DMS153 treated with DMSO at 0.1 percent for 48 hours (cell line): ENCODE measurements around the gene HPSE2.

Experiments used
- DNase-seq: peaks from one replicate; lab custom pipeline; 2025; ENCODE audit not compliant: unreplicated experiment; lab: John Stamatoyannopoulos, UW

The HPSE2 gene

DNA sequence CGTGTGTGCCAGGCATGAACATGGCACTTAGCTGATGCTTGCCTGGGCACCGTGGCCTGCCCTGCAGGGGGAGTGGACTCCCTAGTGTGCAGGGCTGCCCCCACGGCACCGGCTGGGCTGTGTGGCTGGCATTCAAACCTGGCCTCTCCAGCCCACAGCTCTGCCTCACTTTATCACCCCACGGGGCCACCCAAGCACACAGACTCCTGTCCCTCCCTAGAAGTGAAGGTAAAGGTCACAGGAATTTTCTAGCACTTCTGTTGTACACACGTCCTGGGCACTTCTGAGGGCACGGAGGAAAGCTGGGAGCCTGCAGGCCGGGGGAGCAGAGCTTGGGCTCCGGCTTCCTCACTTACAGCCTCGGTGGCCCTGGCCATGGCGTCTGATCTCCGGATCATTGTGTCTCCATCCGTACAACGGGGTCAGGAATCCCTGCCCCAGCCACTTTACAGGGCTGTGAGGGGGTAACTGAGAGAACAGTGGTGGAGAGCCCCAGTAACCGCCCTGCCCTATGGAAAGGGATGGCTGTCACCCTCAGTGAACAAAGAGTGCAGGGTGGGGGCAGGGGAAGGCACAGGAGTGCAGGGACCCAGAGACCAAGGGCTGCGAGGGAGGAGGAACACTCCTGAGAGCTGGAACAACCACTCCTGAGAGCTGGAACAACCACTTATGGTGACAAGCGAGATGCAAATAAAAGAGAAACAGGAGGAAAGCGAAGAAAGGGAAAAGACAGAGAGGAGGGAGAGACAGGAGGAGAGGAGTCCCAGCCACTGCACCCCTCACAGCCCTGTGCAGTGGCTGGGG, 816.8 kb downstream of the HPSE2 start:
- DNase-seq: no peak

DNA sequence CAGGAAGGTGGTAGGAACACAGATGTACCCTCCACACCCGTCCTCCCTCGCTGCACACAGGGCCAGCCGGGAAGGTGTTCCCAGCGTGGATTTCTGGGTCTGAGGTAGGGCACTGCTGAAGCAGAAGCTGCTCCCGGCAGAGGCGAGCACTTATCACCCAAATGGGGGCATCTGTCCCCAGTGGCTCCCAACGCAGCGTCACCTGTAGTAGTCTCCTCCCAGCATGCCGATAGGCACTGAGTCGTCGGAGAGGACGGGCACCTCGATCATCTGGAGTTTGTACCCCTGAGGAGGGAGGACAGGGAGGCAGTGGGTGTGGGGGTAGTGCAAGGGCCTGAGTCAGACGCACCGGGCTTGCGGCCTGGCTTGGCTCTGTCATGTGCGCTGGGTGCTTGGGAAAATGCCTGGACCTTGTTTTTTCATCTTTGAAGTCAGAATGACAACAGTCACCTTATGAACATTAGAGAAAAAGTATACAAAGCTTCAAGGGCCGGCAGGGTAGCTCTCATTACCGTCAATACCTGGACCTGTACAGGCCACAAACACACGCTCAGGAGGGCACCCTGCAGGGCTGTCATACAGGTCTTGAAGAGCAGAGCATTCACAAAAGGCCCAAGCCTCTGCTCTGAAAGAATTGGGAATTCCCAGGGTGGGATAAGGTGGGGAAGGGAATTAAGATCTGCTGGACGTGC, 817.5 kb downstream of the HPSE2 start:
- no peak for DNase-seq

DNA sequence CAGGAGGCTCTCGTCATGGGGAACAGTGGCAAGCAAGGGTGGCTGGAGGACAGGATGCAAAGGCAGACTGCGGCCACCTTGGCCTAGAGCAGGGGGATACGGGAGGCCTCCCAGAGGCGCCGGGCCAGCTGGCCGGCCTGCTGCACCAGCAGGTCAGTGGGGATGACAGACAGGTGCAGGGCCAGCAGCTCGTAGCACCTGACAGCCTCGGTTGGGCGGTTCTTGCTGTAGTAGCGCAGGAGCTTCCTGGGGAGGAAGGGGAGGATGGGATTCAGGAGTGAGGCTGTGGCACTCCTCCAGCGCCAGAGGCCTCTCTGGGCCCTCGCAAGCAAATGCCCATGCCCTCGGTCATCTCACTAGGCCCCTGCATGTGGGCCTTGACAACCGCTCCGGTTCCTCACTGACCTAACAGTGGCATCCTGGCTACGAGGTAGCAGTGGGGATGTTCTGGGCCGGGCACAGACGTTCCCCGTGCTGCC, 818.1 kb downstream of the HPSE2 start:
- DNase-seq: no peak

DNA sequence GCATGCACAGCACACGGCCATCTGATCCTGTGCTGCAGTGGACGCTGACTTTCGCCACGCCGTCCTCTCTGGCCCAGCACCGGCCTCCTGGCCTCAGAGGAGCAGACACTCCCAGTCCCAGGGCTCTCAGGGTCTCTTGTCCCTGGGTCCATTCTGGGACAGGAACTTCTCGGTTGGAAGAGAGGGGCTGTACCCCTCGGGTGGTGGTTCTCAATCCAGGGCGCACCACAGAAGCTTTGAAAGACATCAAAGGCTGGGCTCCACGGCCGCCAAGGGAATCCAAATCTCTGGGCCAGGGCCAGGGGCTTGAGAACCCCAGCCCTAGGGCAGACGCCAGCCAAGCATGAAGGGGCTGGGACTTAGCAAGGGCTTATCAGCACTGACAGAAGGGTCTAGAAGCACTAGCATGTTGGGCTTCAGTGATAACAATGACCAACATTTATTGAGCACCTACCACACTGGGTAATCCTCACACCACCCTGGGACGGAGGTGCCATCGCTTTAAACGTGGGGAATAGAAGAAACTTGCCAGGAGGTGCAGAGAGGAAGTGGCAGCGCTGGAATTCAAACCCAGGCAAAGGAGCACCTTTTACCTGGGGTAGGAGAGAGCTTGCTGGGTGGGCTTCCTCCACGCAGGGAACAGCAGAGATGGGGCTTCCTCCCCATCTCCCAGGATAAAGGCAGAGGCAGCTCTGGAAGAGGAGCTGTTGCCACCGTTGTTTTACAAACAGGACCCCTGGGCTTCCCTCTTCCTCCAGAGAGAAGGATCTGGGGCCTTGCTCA, 818.9 kb downstream of the HPSE2 start:
- DNase-seq: no peak

DNA sequence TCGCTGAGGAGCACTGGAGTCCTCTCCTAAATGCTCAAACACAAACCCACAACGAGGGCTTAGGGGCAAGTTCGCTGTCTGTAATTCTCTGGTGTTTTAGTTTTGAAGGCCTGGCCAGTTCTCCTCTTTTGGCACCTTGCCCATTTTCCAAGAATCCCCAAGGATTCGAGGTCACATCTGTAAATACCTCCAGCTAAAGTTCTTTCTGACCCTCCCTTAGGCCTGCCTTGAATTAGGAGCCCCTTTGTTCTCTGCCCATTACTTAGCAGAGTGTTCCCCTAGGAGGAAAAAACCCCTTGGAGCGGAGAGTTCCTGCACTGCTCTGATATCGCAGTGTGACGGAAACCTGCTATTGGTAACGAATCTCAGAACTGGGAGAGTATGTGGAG, 819.9 kb downstream of the HPSE2 start:
- no peak for DNase-seq

DNA sequence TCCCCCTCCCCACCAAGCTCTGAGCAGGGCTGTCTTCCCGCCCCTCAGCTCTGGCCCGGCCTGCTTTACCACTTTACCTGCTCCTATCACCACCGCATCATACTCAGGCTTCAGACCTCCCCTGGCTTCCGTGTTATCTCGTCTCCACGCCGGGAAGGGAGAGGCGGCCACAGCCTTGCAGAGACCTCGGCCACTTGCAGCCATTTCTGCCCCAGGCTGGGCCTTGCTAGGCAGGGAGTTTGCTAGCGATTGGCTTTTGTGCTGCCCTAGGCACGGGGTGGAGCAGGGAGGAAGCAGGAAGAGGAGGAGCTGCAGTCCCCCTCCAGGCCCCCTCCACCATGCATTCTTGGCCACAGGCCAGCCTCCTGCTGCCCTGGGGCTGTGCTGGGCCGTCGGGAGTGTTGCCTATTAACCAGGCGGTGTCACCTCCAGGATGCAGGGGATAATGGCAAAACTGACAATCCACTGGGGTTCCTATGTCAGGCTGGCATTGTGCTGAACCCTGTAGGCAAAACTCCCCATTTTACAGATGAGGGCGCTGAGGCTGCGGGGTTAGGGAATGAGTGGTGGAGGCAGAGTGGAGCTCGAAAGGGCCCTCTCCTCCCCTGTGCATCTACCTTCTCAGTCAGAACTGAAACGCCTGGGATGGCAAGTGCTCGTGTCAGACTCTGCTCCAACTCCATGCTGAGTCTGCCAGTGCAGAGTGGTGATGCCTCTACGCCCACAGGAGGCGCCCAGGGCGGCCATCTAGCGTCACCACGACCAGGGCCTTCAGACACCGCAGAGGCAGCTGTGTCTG, 820.5 kb downstream of the HPSE2 start, which contains the start of gene PYROXD2:
TSS of gene PYROXD2 (minus strand) at position 251 of the 799 bp plus-strand sequence. CDS start at position 204, 47 bp downstream.
- DNase-seq: peak; percentile 84

DNA sequence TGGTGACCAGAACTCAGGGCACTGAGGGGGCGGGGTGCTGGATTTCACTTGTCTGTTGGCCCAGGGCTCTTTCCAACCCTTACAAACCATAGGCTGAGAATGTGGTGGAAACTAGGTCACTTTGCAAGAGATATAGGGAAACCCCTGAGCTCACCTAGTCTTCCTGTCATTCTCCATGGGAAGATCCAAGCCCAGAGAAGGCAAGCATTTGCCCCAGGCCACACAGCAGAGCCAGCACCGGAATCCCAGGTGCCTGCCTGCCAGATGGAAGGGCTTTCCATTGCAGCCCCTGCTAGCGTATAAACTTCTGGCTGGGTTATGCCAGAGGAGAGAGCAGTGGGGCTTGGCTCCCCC, 821.1 kb downstream of the HPSE2 start:
- DNase-seq: no peak

DNA sequence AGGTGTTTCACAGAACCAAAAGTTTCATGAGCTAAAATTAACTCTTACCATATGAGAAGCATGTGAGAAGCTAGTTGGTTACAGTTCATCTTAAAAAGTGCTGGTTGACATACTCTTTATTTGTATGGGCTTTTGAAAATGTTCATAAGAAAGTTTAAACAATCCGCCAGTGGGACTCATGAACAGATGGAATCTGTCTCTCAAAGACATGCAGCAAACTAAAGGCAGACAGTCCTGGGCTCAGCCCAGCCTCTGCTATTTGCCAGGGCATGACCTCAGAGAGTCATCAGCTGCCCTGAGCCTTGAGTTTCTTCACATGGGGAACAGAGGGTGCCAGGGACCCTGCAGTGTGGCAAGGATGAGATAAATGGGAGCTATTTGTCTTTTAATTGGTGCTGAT, 823.9 kb downstream of the HPSE2 start:
- no peak for DNase-seq

DNA sequence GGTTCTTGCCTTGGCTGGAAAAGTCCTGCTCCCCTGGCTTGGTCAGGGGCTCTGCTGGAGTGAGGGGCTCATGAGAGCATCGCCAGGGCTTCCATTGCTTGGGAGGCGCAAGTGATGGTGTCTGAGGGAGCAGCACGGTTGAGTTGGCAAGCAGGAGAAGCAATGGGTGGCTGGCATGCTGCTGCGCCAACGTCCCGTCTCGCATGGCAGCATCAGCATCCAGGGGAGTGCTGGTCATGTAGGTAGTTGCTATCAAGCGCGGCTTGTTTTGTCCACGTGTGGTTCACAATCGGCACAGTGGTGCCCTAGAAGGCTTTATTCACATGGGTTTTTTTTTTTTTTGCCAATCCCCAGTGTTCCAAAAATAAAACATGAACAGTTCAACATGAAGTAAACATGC, 824.5 kb downstream of the HPSE2 start:
- DNase-seq: no peak

DNA sequence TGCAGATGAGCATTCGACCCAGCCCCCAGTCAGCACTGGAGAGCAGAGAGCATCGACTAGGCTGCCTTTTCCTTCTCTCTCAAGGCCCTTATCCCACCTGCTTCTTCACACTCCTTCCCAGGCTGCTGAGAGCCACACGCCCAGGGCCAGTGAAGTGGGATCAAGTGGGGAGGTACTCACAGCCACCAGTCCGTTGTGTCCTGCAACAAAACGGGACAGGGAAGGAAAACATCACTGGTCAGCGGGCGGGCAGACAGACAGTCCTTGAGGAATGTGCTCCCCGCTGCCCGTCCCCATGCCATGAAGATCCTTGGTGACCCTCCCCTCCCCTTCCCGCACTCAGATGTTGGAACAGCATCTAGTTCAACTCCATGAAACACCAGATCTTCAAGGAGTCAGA, 824.9 kb downstream of the HPSE2 start:
- DNase-seq: no peak

DNA sequence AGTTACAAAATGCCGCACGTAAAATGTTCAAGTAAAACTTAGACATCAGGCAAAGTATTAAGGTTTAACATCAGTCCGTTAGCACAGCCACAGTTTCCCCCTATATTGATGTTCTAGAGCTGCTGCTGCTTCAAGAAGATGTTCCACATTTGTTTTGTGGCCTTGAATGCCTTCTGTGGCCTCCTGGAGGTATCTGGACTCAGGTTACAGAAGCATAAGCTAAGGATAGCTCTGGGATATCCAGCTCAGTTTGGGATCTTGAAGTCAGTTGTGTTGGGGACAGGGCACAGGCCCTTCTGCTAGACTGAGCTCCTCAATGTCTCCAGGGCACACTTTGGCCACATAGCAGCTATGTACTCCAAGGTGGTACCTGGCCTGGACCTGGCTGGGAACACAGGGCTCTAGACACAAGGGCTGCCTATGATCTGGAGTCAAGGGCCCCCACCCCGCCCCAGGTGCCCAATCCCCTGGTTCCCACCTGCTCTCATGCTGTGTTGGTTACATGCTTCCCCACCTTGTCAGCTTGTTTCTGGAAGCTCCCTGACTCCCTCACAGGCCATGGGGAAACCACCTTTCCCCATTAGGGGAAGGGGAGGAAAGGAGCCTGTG, 825.4 kb downstream of the HPSE2 start:
- DNase-seq: no peak

DNA sequence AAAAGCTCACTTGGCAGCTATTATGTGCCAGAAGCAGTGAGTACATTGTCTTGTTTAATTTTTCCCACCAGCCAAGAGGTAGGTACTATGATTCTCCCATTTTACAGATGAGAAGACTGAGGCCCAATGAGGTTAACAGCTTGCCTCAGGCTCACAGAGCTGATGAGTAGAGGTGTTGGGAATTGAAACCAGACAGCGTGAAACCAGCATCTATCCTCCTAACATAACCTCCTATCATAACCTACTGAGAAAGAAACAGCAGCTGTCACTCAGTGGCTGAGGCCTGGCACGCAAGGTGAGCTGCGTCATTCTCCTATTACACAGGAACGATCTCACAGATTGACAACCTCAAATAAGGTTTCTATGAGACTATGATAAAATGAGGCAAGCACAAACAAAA, 826.9 kb downstream of the HPSE2 start:
- no peak for DNase-seq

DNA sequence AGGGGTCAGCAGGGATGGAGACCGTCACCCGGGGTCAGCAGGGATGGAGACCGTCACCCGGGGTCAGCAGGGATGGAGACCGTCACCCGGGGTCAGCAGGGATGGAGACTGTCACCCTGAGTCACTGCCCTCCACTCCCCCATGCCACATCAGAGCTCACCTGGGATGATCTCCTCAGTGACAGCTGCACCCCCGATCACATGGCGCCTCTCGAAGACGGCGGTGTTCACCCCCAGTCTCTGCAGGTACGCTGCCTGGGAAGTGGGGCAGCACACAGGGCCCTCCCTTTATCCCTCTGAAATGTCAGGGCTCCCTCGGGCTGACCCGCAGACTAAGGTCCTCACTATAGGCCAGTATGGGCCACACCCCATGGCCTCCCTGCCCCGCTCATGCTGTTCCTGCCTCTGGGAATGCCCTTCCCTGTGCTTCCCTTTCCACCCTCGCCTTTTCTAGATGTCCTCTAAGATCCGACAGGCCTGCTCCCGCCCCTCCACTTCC, 827.9 kb downstream of the HPSE2 start:
- DNase-seq: no peak
